K562 (cell line): ENCODE data around the gene SLC34A1. TPM values are rescaled to one million over a fixed set of nuclear protein-coding genes. Genes with fewer than 3 reads are reported as not detected.

Experiments
- ATF1 ChIP-seq, 2 experiments: fragments of 450-650 bp in 1 of 2; IDR thresholded peaks; 2 replicates each; pipeline ENCODE4 v1.6.1; 2016; ENCODE audit warnings: missing compliant biosample characterization in 1 of 2, missing genetic modification characterization in 1 of 2
- BRD4 ChIP-seq: fragments of 200-600 bp; sonication (generic); IDR thresholded peaks from 2 replicates; pipeline ENCODE4 v1.6.1; 2017; ENCODE audit warnings: inconsistent platforms
- BRF2 ChIP-seq: IDR thresholded peaks from 3 replicates; pipeline ENCODE4 v1.6.1; 2011; ENCODE audit warnings: borderline replicate concordance, mild to moderate bottlenecking; ENCODE audit not compliant: insufficient read length, insufficient read depth
- C11orf30 ChIP-seq: fragments of 450-650 bp; IDR thresholded peaks from 2 replicates; pipeline ENCODE4 v1.6.1; 2016; ENCODE audit warnings: low read depth, mild to moderate bottlenecking
- CC2D1A ChIP-seq: fragments of 450-650 bp; IDR thresholded peaks from 2 replicates; pipeline ENCODE4 v1.6.1; 2017; ENCODE audit warnings: mild to moderate bottlenecking
- E2F3 ChIP-seq: fragments of 250-450 bp; sonication (Bioruptor Pico); IDR thresholded peaks from 2 replicates; pipeline ENCODE4 v1.4.0; 2020; ENCODE audit warnings: mild to moderate bottlenecking
- FIP1L1 ChIP-seq: fragments of 200-400 bp; formaldehyde crosslinking; IDR thresholded peaks from 2 replicates; pipeline ENCODE4 v1.6.1; 2018; ENCODE audit warnings: mild to moderate bottlenecking, low read depth, low read length; ENCODE audit not compliant: poor library complexity, severe bottlenecking
- GABPB2 ChIP-seq: fragments of 250-450 bp; sonication (Bioruptor Pico); conservative IDR thresholded peaks from 2 replicates; pipeline ENCODE4 v1.5.1; 2021; ENCODE audit warnings: mild to moderate bottlenecking
- MTA3 ChIP-seq: fragments of 450-650 bp; formaldehyde crosslinking; IDR thresholded peaks from 2 replicates; pipeline ENCODE4 v1.6.1; 2017; ENCODE audit warnings: mild to moderate bottlenecking, borderline replicate concordance
- NCOA4 ChIP-seq: fragments of 450-650 bp; IDR thresholded peaks from 2 replicates; pipeline ENCODE4 v1.6.1; 2018; ENCODE audit warnings: mild to moderate bottlenecking; ENCODE audit not compliant: partially characterized antibody
- NFRKB ChIP-seq: fragments of 450-650 bp; IDR thresholded peaks from 2 replicates; pipeline ENCODE4 v1.6.1; 2016; ENCODE audit warnings: low read depth
- PRMT5 ChIP-seq: sonication (generic); formaldehyde crosslinking; IDR thresholded peaks from 2 replicates; pipeline ENCODE4 v1.5.0; 2020; ENCODE audit warnings: missing genetic modification reagents
- RFX7 ChIP-seq: fragments of 250-450 bp; sonication (Bioruptor Pico); IDR thresholded peaks from 2 replicates; pipeline ENCODE4 v1.5.1; 2021; ENCODE audit warnings: mild to moderate bottlenecking
- ZBTB11 ChIP-seq, 3 experiments: fragments of 200-800 bp in 1 of 3; fragments of 250-450 bp in 1 of 3; fragments of 450-650 bp in 1 of 3; sonication (Bioruptor Pico) in 1 of 3; sonication (Bioruptor generic) in 1 of 3; formaldehyde crosslinking in 1 of 3; IDR thresholded peaks; 2 replicates each; pipeline versions ENCODE4 v1.6.1 to v1.8.0; 2016 to 2022; ENCODE audit warnings: mild to moderate bottlenecking in 2 of 3, missing genetic modification characterization in 2 of 3, missing compliant biosample characterization in 1 of 3, moderate library complexity in 1 of 3
- ZBTB17 ChIP-seq: fragments of 450-650 bp; formaldehyde crosslinking; IDR thresholded peaks from 2 replicates; pipeline ENCODE4 v1.4.0; 2020; ENCODE audit warnings: mild to moderate bottlenecking
- ZBTB5 ChIP-seq: fragments of 450-650 bp; IDR thresholded peaks from 2 replicates; pipeline ENCODE4 v1.6.1; 2017; ENCODE audit warnings: antibody characterized with exemption
- ZNF324 ChIP-seq: fragments of 250-450 bp; sonication (Bioruptor Pico); IDR thresholded peaks from 2 replicates; pipeline ENCODE4 v1.4.0; 2020; ENCODE audit warnings: mild to moderate bottlenecking
- ZNF696 ChIP-seq: fragments of 250-450 bp; sonication (Bioruptor Pico); conservative IDR thresholded peaks from 2 replicates; pipeline ENCODE4 v1.4.0; 2020; ENCODE audit warnings: mild to moderate bottlenecking, moderate library complexity
- polyA plus RNA-seq, 8 experiments: library from polyadenylated mRNA; depleted of rRNA in 4 of 8; stranded (reverse) in 5 of 8; unstranded in 3 of 8; fragments of >200 nt; fragmentation: Nextera tagmentation in 2 of 8; fragmentation: Illumina TruSeq in 1 of 8; extraction: Ambion mirVana in 2 of 8; extraction: Trizol in 1 of 8; gene quantifications; 2 replicates each; pipeline versions ENCODE4 v1.2.1 to v1.2.3, GENCODE V29; 2011 to 2014; ENCODE audit warnings: inconsistent platforms in 1 of 8, missing spikeins in 1 of 8
- total RNA-seq, 7 experiments: library from RNA; depleted of rRNA in 6 of 7; stranded (reverse); fragments of >200 nt in 6 of 7; fragmentation: Illumina TruSeq in 2 of 7; extraction: Trizol in 2 of 7; gene quantifications; 2 replicates each; pipeline versions ENCODE4 v1.2.1 to v1.2.3, GENCODE V29; 2011 to 2021; ENCODE audit warnings: low replicate concordance in 1 of 7

Gene SLC34A1
- total and polyA plus RNA-seq, 9 of the 15 experiments (the other 6 are each of a cell fraction or from before 2014, with no cell fraction given): not detected

GRCh38 chr5:177351392-177352329 is 32.6 kb upstream of the SLC34A1 start, which contains the start of gene LMAN2 (continued):
- TF ChIP-seq ZNF696 (CRISPR knock-in tag) (no peak), BRD4 (peak; percentile 80; the same call in 1 of the 2 replicates), C11orf30 (peak; percentile 100), RFX7 (CRISPR knock-in tag) (no peak), E2F3 (CRISPR knock-in tag) (no peak), ZBTB11 (CRISPR knock-in tag; IDR thresholded peaks at IDR 0.05) (peak; percentile 95 to 99 (median 98)), CC2D1A (0 out of 2 replicates have a peak, but pooled peaks have one; percentile 29), NFRKB (peak; percentile 95), NCOA4 (no peak), MTA3 (peak; percentile 81; the same call in 1 of the 2 replicates), ZNF324 (no peak), ATF1 (CRISPR knock-in tag; IDR thresholded peaks at IDR 0.05) (no peak), ATF1 (tag; IDR thresholded peaks at IDR 0.05) (peak; percentile 94), FIP1L1 (peak; percentile 26), PRMT5 (no peak), ZBTB17 (no peak), GABPB2 (CRISPR knock-in tag) (no peak), ZBTB5 (no peak), BRF2 (no peak)
